WTC11 (cell line): ENCODE results near the gene CDH20. TPM values are rescaled to one million over a fixed set of nuclear protein-coding genes. Genes with fewer than 3 reads are reported as not detected.

ENCODE experiments used
- ATAC-seq: fragments of 200-7000 bp; cut with Tn5 transposase; 2 replicates; pipeline ENCODE4 v1.10.0; 2021; ENCODE audit warnings: mild to moderate bottlenecking, moderate library complexity
- CTCF ChIA-PET: fragments of 300-600 bp; sonication (Branson Sonifier 250); formaldehyde crosslinking; loops from one replicate; lab custom pipeline; 2021; ENCODE audit warnings: antibody characterized with exemption; lab: Charles Lee
- POLR2A ChIA-PET: fragments of 350-600 bp; sonication (Branson Sonifier 250); formaldehyde crosslinking; loops from one replicate; lab custom pipeline; 2021; ENCODE audit warnings: antibody characterized with exemption; lab: Charles Lee
- DNase-seq: peaks from one replicate; pipeline ENCODE4 v3.0.0; 2021; ENCODE audit warnings: low spot score
- H3K27ac Mint-ChIP-seq: 2 replicates; pipeline ENCODE4 v1.8.0; 2021; ENCODE audit warnings: mixed read lengths
- H3K27me3 Mint-ChIP-seq: 2 replicates; pipeline ENCODE4 v1.8.0; 2021; ENCODE audit warnings: low read depth, mild to moderate bottlenecking, moderate library complexity, mixed read lengths
- H3K36me3 Mint-ChIP-seq: 2 replicates; pipeline ENCODE4 v1.8.0; 2021; ENCODE audit warnings: mixed read lengths
- H3K4me1 Mint-ChIP-seq: 2 replicates; pipeline ENCODE4 v1.8.0; 2022; ENCODE audit warnings: mixed read lengths
- H3K4me3 Mint-ChIP-seq: 2 replicates; pipeline ENCODE4 v1.8.0; 2021; ENCODE audit warnings: mild to moderate bottlenecking, moderate library complexity, mixed read lengths
- H3K9me3 Mint-ChIP-seq: 2 replicates; pipeline ENCODE4 v1.8.0; 2021; ENCODE audit warnings: mixed read lengths
- ARID4B ChIP-seq: sonication (generic); formaldehyde crosslinking; IDR thresholded peaks from 2 replicates; pipeline ENCODE4 v1.8.0; 2023; ENCODE audit warnings: missing genetic modification reagents, mild to moderate bottlenecking, borderline replicate concordance
- ATF1 ChIP-seq: sonication (generic); formaldehyde crosslinking; IDR thresholded peaks from 2 replicates; pipeline ENCODE4 v1.8.1; 2023; ENCODE audit warnings: mild to moderate bottlenecking, moderate library complexity, missing genetic modification reagents
- ATF2 ChIP-seq: sonication (generic); formaldehyde crosslinking; IDR thresholded peaks from 2 replicates; pipeline ENCODE4 v1.8.1; 2022; ENCODE audit warnings: low read depth, missing genetic modification reagents, borderline replicate concordance
- E2F1 ChIP-seq: sonication (generic); formaldehyde crosslinking; IDR thresholded peaks from 2 replicates; pipeline ENCODE4 v1.8.0; 2022; ENCODE audit warnings: mild to moderate bottlenecking, missing genetic modification reagents
- ESRRA ChIP-seq: sonication (generic); formaldehyde crosslinking; IDR thresholded peaks from 2 replicates; pipeline ENCODE4 v1.8.1; 2022; ENCODE audit warnings: mild to moderate bottlenecking, missing genetic modification reagents, borderline replicate concordance
- ETV6 ChIP-seq: sonication (generic); formaldehyde crosslinking; IDR thresholded peaks from 2 replicates; pipeline ENCODE4 v1.8.1; 2022; ENCODE audit warnings: mild to moderate bottlenecking, missing genetic modification reagents
- HMGA2 ChIP-seq: fragments of 250-450 bp; sonication (Bioruptor Pico); IDR thresholded peaks from 2 replicates; pipeline ENCODE4 v1.4.0; 2021; ENCODE audit warnings: mild to moderate bottlenecking, moderate library complexity
- HMGXB4 ChIP-seq: sonication (generic); formaldehyde crosslinking; IDR thresholded peaks from 2 replicates; pipeline ENCODE4 v1.8.1; 2023; ENCODE audit warnings: mild to moderate bottlenecking, moderate library complexity, missing genetic modification reagents
- IRF2 ChIP-seq: sonication (generic); formaldehyde crosslinking; IDR thresholded peaks from 2 replicates; pipeline ENCODE4 v1.8.0; 2022; ENCODE audit warnings: low read depth, missing genetic modification reagents, borderline replicate concordance
- MXD4 ChIP-seq: fragments of 250-450 bp; sonication (Bioruptor Pico); IDR thresholded peaks from 2 replicates; pipeline ENCODE4 v1.8.0; 2021; ENCODE audit warnings: mild to moderate bottlenecking, moderate library complexity, borderline replicate concordance
- NFYB ChIP-seq: sonication (generic); formaldehyde crosslinking; conservative IDR thresholded peaks from 2 replicates; pipeline ENCODE4 v1.8.0; 2022; ENCODE audit warnings: low read depth, missing genetic modification reagents
- OVOL2 ChIP-seq: fragments of 250-450 bp; sonication (Bioruptor Pico); IDR thresholded peaks from 2 replicates; pipeline ENCODE4 v1.9.0; 2021; ENCODE audit warnings: mild to moderate bottlenecking, borderline replicate concordance
- TCF7 ChIP-seq: sonication (generic); formaldehyde crosslinking; IDR thresholded peaks from 2 replicates; pipeline ENCODE4 v1.8.0; 2022; ENCODE audit warnings: mild to moderate bottlenecking, low read depth, missing genetic modification reagents, moderate library complexity
- USF2 ChIP-seq: sonication (generic); formaldehyde crosslinking; IDR thresholded peaks from 2 replicates; pipeline ENCODE4 v1.8.1; 2023; ENCODE audit warnings: mild to moderate bottlenecking, missing genetic modification reagents, moderate library complexity
- ZMAT4 ChIP-seq: fragments of 250-450 bp; sonication (Bioruptor Pico); IDR thresholded peaks from 2 replicates; pipeline ENCODE4 v1.9.0; 2021; ENCODE audit warnings: mild to moderate bottlenecking
- ZNF121 ChIP-seq: sonication (generic); formaldehyde crosslinking; IDR thresholded peaks from 2 replicates; pipeline ENCODE4 v1.8.0; 2023; ENCODE audit warnings: missing genetic modification reagents
- ZNF263 ChIP-seq: sonication (generic); formaldehyde crosslinking; IDR thresholded peaks from 2 replicates; pipeline ENCODE4 v1.8.1; 2022; ENCODE audit warnings: low read depth, mild to moderate bottlenecking, moderate library complexity, missing genetic modification reagents
- ZNF671 ChIP-seq: fragments of 250-450 bp; sonication (Bioruptor Pico); IDR thresholded peaks from 2 replicates; pipeline ENCODE4 v1.8.0; 2021; ENCODE audit warnings: mild to moderate bottlenecking
- total RNA-seq: library from RNA; stranded (reverse); gene quantifications from 3 replicates; pipeline ENCODE4 v1.2.3, GENCODE V29; 2021

Gene CDH20
- total RNA-seq, 1 experiment from 2014 or later, result 0.39 TPM

- ATAC-seq (no peak), DNase-seq (no peak)
- ChIA-PET CTCF (no interaction called here), POLR2A (no interaction called here)
- H3K4me1 Mint-ChIP-seq, result no peaks in the 10 kb centered on the region
- TF ChIP-seq USF2 (CRISPR knock-in tag) (no peak), MXD4 (CRISPR knock-in tag) (no peak), ZNF671 (CRISPR knock-in tag) (no peak), HMGA2 (no peak), ZMAT4 (CRISPR knock-in tag) (no peak), HMGXB4 (no peak), ZNF263 (CRISPR knock-in tag) (no peak), ATF2 (CRISPR knock-in tag) (no peak), E2F1 (CRISPR knock-in tag) (no peak), ATF1 (CRISPR knock-in tag) (no peak), OVOL2 (CRISPR knock-in tag) (no peak), ARID4B (CRISPR knock-in tag) (no peak), ESRRA (no peak), IRF2 (no peak), TCF7 (CRISPR knock-in tag) (no peak), ETV6 (CRISPR knock-in tag) (no peak), NFYB (CRISPR knock-in tag) (no peak), ZNF121 (no peak)
- H3K9me3 Mint-ChIP-seq, result peaks cover 3% of the 10 kb centered on the region; the same call in 1 of the 2 replicates
- H3K36me3 Mint-ChIP-seq, result no peaks in the 10 kb centered on the region
- no peak overlapping the region for H3K4me3 Mint-ChIP-seq
- no peaks in the 10 kb centered on the region; the same call in 1 of the 2 replicates for H3K27me3 Mint-ChIP-seq
- H3K27ac Mint-ChIP-seq, result no peak overlapping the region
Observed at GRCh38 chr18:61589724-61590065, 256.5 kb downstream of the CDH20 start.
